WTC11 (cell line): ENCODE data around the gene GHR. TPM values are rescaled to one million over a fixed set of nuclear protein-coding genes. Genes with fewer than 3 reads are reported as not detected.

Experiments used
- ATAC-seq: fragments of 200-7000 bp; cut with Tn5 transposase; 2 replicates; pipeline ENCODE4 v1.10.0; 2021; ENCODE audit warnings: mild to moderate bottlenecking, moderate library complexity
- CTCF ChIA-PET: fragments of 300-600 bp; sonication (Branson Sonifier 250); formaldehyde crosslinking; loops from one replicate; lab custom pipeline; 2021; ENCODE audit warnings: antibody characterized with exemption; lab: Charles Lee
- POLR2A ChIA-PET: fragments of 350-600 bp; sonication (Branson Sonifier 250); formaldehyde crosslinking; loops from one replicate; lab custom pipeline; 2021; ENCODE audit warnings: antibody characterized with exemption; lab: Charles Lee
- DNase-seq: peaks from one replicate; pipeline ENCODE4 v3.0.0; 2021; ENCODE audit warnings: low spot score
- H3K27ac Mint-ChIP-seq: 2 replicates; pipeline ENCODE4 v1.8.0; 2021; ENCODE audit warnings: mixed read lengths
- H3K27me3 Mint-ChIP-seq: 2 replicates; pipeline ENCODE4 v1.8.0; 2021; ENCODE audit warnings: low read depth, mild to moderate bottlenecking, moderate library complexity, mixed read lengths
- H3K36me3 Mint-ChIP-seq: 2 replicates; pipeline ENCODE4 v1.8.0; 2021; ENCODE audit warnings: mixed read lengths
- H3K4me1 Mint-ChIP-seq: 2 replicates; pipeline ENCODE4 v1.8.0; 2022; ENCODE audit warnings: mixed read lengths
- H3K4me3 Mint-ChIP-seq: 2 replicates; pipeline ENCODE4 v1.8.0; 2021; ENCODE audit warnings: mild to moderate bottlenecking, moderate library complexity, mixed read lengths
- H3K9me3 Mint-ChIP-seq: 2 replicates; pipeline ENCODE4 v1.8.0; 2021; ENCODE audit warnings: mixed read lengths
- AFF4 ChIP-seq: sonication (generic); formaldehyde crosslinking; IDR thresholded peaks from 2 replicates; pipeline ENCODE4 v1.8.1; 2023; ENCODE audit warnings: mild to moderate bottlenecking, missing genetic modification reagents, borderline replicate concordance
- ARID4B ChIP-seq: sonication (generic); formaldehyde crosslinking; IDR thresholded peaks from 2 replicates; pipeline ENCODE4 v1.8.0; 2023; ENCODE audit warnings: missing genetic modification reagents, mild to moderate bottlenecking, borderline replicate concordance
- E2F1 ChIP-seq: sonication (generic); formaldehyde crosslinking; IDR thresholded peaks from 2 replicates; pipeline ENCODE4 v1.8.0; 2022; ENCODE audit warnings: mild to moderate bottlenecking, missing genetic modification reagents
- ERG ChIP-seq: fragments of 250-450 bp; sonication (Bioruptor Pico); IDR thresholded peaks from 2 replicates; pipeline ENCODE4 v1.8.0; 2021; ENCODE audit warnings: mild to moderate bottlenecking
- FOXP1 ChIP-seq: sonication (generic); formaldehyde crosslinking; IDR thresholded peaks from 2 replicates; pipeline ENCODE4 v1.8.0; 2022; ENCODE audit warnings: missing genetic modification reagents, mild to moderate bottlenecking, moderate library complexity, borderline replicate concordance
- GRHL2 ChIP-seq: fragments of 250-450 bp; sonication (Bioruptor Pico); IDR thresholded peaks from 2 replicates; pipeline ENCODE4 v1.8.0; 2022; ENCODE audit warnings: mild to moderate bottlenecking, moderate library complexity; ENCODE audit not compliant: insufficient replicate concordance, severe bottlenecking
- JUN ChIP-seq: sonication (generic); formaldehyde crosslinking; IDR thresholded peaks from 2 replicates; pipeline ENCODE4 v1.8.0; 2023; ENCODE audit warnings: mild to moderate bottlenecking, missing genetic modification reagents
- MYBL2 ChIP-seq: sonication (generic); formaldehyde crosslinking; IDR thresholded peaks from 2 replicates; pipeline ENCODE4 v1.8.1; 2023; ENCODE audit warnings: mild to moderate bottlenecking, moderate library complexity, missing genetic modification reagents
- NFATC4 ChIP-seq: fragments of 250-450 bp; sonication (Bioruptor Pico); IDR thresholded peaks from 2 replicates; pipeline ENCODE4 v1.9.0; 2021; ENCODE audit warnings: mild to moderate bottlenecking
- PRRX2 ChIP-seq: fragments of 250-450 bp; sonication (Bioruptor Pico); IDR thresholded peaks from 2 replicates; pipeline ENCODE4 v1.8.0; 2021; ENCODE audit warnings: mild to moderate bottlenecking
- RELA ChIP-seq: sonication (generic); formaldehyde crosslinking; IDR thresholded peaks from 2 replicates; pipeline ENCODE4 v1.8.1; 2022; ENCODE audit warnings: missing genetic modification reagents, mild to moderate bottlenecking, borderline replicate concordance
- RORB ChIP-seq: fragments of 250-450 bp; sonication (Bioruptor Pico); IDR thresholded peaks from 2 replicates; pipeline ENCODE4 v1.9.0; 2021; ENCODE audit warnings: mild to moderate bottlenecking
- SMAD3 ChIP-seq: sonication (generic); formaldehyde crosslinking; IDR thresholded peaks from 2 replicates; pipeline ENCODE4 v1.8.0; 2022; ENCODE audit warnings: missing genetic modification reagents, mild to moderate bottlenecking, borderline replicate concordance
- ZMAT4 ChIP-seq: fragments of 250-450 bp; sonication (Bioruptor Pico); IDR thresholded peaks from 2 replicates; pipeline ENCODE4 v1.9.0; 2021; ENCODE audit warnings: mild to moderate bottlenecking
- ZNF219 ChIP-seq: sonication (generic); formaldehyde crosslinking; IDR thresholded peaks from 2 replicates; pipeline ENCODE4 v1.8.0; 2023; ENCODE audit warnings: missing genetic modification reagents, mild to moderate bottlenecking, borderline replicate concordance
- total RNA-seq: library from RNA; stranded (reverse); gene quantifications from 3 replicates; pipeline ENCODE4 v1.2.3, GENCODE V29; 2021

The GHR gene
- total RNA-seq, 1 experiment from 2014 or later, result 0.57 TPM

- TF ChIP-seq AFF4 (no peak), SMAD3 (CRISPR knock-in tag) (no peak), PRRX2 (CRISPR knock-in tag) (no peak)
- TF ChIP-seq, all 79 proteins: peak for 0
Measured at GRCh38 chr5:42516282-42517042, 93.2 kb downstream of the GHR start (continued).

- no peaks in the 10 kb centered on the region for H3K36me3 Mint-ChIP-seq
- 0 out of 2 replicates have a peak overlapping the region, but pooled peaks have one; percentile 29 for H3K27ac Mint-ChIP-seq
- ChIA-PET POLR2A (no interaction called here), CTCF (interaction anchor here (1.2 kb wide), 1 partner anchor 93 kb away, joined by 3 read pairs; no protein-coding TSS in a partner anchor)
- TF ChIP-seq ERG (CRISPR knock-in tag) (no peak), NFATC4 (CRISPR knock-in tag) (no peak), RELA (CRISPR knock-in tag) (no peak), JUN (CRISPR knock-in tag) (no peak), FOXP1 (no peak), ZMAT4 (CRISPR knock-in tag) (no peak), E2F1 (CRISPR knock-in tag) (no peak), MYBL2 (no peak), ZNF219 (CRISPR knock-in tag) (no peak), ARID4B (CRISPR knock-in tag) (no peak), GRHL2 (CRISPR knock-in tag) (no peak), RORB (no peak)
- H3K4me3 Mint-ChIP-seq, result no peak overlapping the region
- no peak for DNase-seq
- no peak for ATAC-seq
- H3K27me3 Mint-ChIP-seq, result no peaks in the 10 kb centered on the region
- peaks cover 9% of the 10 kb centered on the region for H3K4me1 Mint-ChIP-seq
- H3K9me3 Mint-ChIP-seq, result no peaks in the 10 kb centered on the region
Measured at GRCh38 chr5:42517164-42517563, 93.9 kb downstream of the GHR start.
